ENCODE results near the gene LRIT2. TPM values are rescaled to one million over a fixed set of nuclear protein-coding genes. Genes with fewer than 3 reads are reported as not detected.

LRIT2 gene
- total RNA-seq, 1 experiment from 2014 or later, result not detected

GRCh38 chr10:84238909-84239308 is 13.6 kb upstream of the LRIT2 start:
- Histone ChIP-seq H2BK5ac (ENCODE audit: insufficient read length, low read length) (no peak overlapping the region), H3K79me2 (ENCODE audit: insufficient read depth, low read length) (no peaks in the 10 kb centered on the region), H3K27ac (ENCODE audit: insufficient read length, low read depth, low read length) (no peak overlapping the region), H3K27me3 (ENCODE audit: insufficient read depth, low read length) (peaks cover 3% of the 10 kb centered on the region; the same call in 1 of the 2 replicates), H2BK120ac (ENCODE audit: low read depth, low read length, poor library complexity, severe bottlenecking) (no peak overlapping the region), H2BK12ac (ENCODE audit: insufficient read length, low read depth, low read length) (no peak overlapping the region), H3K4ac (ENCODE audit: low read depth, low read length) (no peak overlapping the region), H3K4me1 (ENCODE audit: insufficient read depth, low read length) (no peaks in the 10 kb centered on the region), H4K20me1 (ENCODE audit: control insufficient read depth, insufficient read depth, insufficient read length) (no peaks in the 10 kb centered on the region), H3K79me1 (ENCODE audit: insufficient read depth, low read depth, low read length, poor library complexity, severe bottlenecking) (no peaks in the 10 kb centered on the region), H2AFZ (ENCODE audit: low read length) (no peak overlapping the region), H3K4me2 (ENCODE audit: insufficient read depth, insufficient read length, low read length) (no peak overlapping the region), H2AK5ac (ENCODE audit: insufficient read length, low read length) (no peak overlapping the region), H2BK15ac (ENCODE audit: low read depth, low read length) (no peak overlapping the region), H3K9ac (ENCODE audit: extremely low read depth, insufficient read length, low read length) (no peak overlapping the region), H3K18ac (ENCODE audit: insufficient read length, low read depth, low read length) (no peak overlapping the region), H3T11ph (ENCODE audit: low read length) (no peak overlapping the region), H2BK20ac (ENCODE audit: low read depth, low read length, poor library complexity, severe bottlenecking) (no peak overlapping the region), H4K5ac (ENCODE audit: insufficient read length, low read depth, low read length) (no peak overlapping the region), H3K9me3 (ENCODE audit: control insufficient read depth, low read depth, low read length) (no peaks in the 10 kb centered on the region), H3K23me2 (ENCODE audit: insufficient read length, low read depth, low read length, poor library complexity, severe bottlenecking) (no peaks in the 10 kb centered on the region), H3K14ac (ENCODE audit: insufficient read depth, low read length) (no peak overlapping the region), H4K8ac (replicated peaks; ENCODE audit: insufficient read length, low read depth, low read length) (no peak overlapping the region), H3K56ac (ENCODE audit: insufficient read length, low read depth, low read length) (no peak overlapping the region), H3K23ac (ENCODE audit: insufficient read length, low read depth, low read length) (no peak overlapping the region), H4K91ac (ENCODE audit: insufficient read length, low read depth, low read length) (no peak overlapping the region)
- peaks cover 4% of the 10 kb centered on the region in 2 experiments; a peak in 3 of 4 replicates for H3K4me1 Mint-ChIP-seq
- no peaks in the 10 kb centered on the region; a peak in 1 of 5 replicates for H3K9me3 Mint-ChIP-seq
- peaks cover 42% of the 10 kb centered on the region for H3K27me3 Mint-ChIP-seq (ENCODE audit: low read depth)
- WGBS (ENCODE audit: extremely low coverage, insufficient read length, low lambda C conversion rate), result no CpG with 5 or more reads among the region's 3 CpGs
- no peak overlapping the region for H3K27ac Mint-ChIP-seq
- no peaks in the 10 kb centered on the region for H3K36me3 Mint-ChIP-seq (ENCODE audit: insufficient read depth in 1 of 3, low read depth in 3 of 3)
- no peak for TF ChIP-seq CTCF (conservative IDR thresholded peaks at IDR 0.05)
- DNase-seq, result no peak
- no peak overlapping the region for H3K4me3 Mint-ChIP-seq

All from H9 (cell line).